ENCODE measurements around the gene ENC1. TPM values are rescaled to one million over a fixed set of nuclear protein-coding genes. Genes with fewer than 3 reads are reported as not detected.

ENC1 gene
- polyA plus RNA-seq, 3 donors = 6.9 to 9.9 (median 9.6) TPM

DNA sequence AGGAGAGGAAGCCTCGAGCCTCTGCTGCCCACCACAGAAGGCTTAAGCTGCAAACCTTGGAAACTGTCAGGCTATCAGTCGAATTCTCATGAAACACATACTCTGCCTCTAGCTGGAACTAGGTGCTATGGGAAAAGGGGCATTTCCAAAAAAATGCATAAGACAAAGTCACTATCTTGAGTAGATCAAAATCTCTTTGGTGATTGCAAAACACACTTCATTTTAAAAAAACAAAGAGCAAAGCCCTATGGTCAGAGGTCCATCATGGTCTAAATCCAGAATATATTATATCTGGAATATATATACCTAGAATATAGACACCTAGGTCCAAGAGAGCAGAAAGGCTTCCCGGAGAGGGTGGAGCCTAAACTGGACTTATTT lies 59.8 kb downstream of the ENC1 start:
- no peak for DNase-seq
- Mint-ChIP-seq H3K27me3 (ENCODE audit: low read depth in 3 of 3) (peaks cover 1 to 4% (median 2%) of the 10 kb centered on the region in 3 donors), H3K4me1 (peaks cover 28% of the 10 kb centered on the region), H3K4me3 (no peak overlapping the region), H3K9me3 (peaks cover 0 to 2% (median 0%) of the 10 kb centered on the region in 7 donors), H3K27ac (no peak overlapping the region), H3K36me3 (no peaks in the 10 kb centered on the region)
- Histone ChIP-seq H3K4me2 (replicated peaks; ENCODE audit: extremely low read depth, low read length, poor library complexity, severe bottlenecking) (no peak overlapping the region), H4K20me1 (ENCODE audit: insufficient read depth, low read length) (no peaks in the 10 kb centered on the region), H3K27me3 (ENCODE audit: control insufficient read depth in 2 of 2, insufficient read depth in 2 of 2, low read length in 2 of 2) (no peaks in the 10 kb centered on the region), H3K27ac (ENCODE audit: low read depth in 1 of 2, low read length in 2 of 2) (no peak overlapping the region), H3K79me2 (ENCODE audit: insufficient read depth, low read length) (no peaks in the 10 kb centered on the region), H2AFZ (ENCODE audit: insufficient read depth, low read depth, low read length, poor library complexity, severe bottlenecking) (no peak overlapping the region), H3K4me3 (replicated peaks in 1 of 3; ENCODE audit: low read depth in 2 of 3, low read length in 3 of 3) (no peak overlapping the region), H3K9me3 (replicated peaks in 1 of 2; ENCODE audit: control insufficient read depth in 1 of 2, insufficient read depth in 1 of 2, low read length in 2 of 2) (no peaks in the 10 kb centered on the region), H3K9ac (ENCODE audit: insufficient read depth, low read length, poor library complexity, severe bottlenecking) (no peak overlapping the region), H3K36me3 (replicated peaks in 1 of 2; ENCODE audit: control insufficient read depth in 1 of 2, insufficient read depth in 2 of 2, low read length in 2 of 2) (no peaks in the 10 kb centered on the region), H3K4me1 (ENCODE audit: control insufficient read depth in 1 of 2, insufficient read depth in 2 of 2, low read length in 2 of 2) (peaks cover 16 to 17% of the 10 kb centered on the region in 2 donors)
- 80% methylated on average over 1 of the region's 3 CpGs for WGBS (ENCODE audit: insufficient coverage)
- intact Hi-C loops (cut with micrococcal nuclease) = no loop called here
- TF ChIP-seq CTCF (IDR thresholded peaks at IDR 0.05) = no peak

- Mint-ChIP-seq H3K4me3 (peak overlapping the region in 1 of 2 donors; percentile 35), H3K9me3 (no peaks in the 10 kb centered on the region), H3K27me3 (ENCODE audit: low read depth in 3 of 3) (peaks cover 1 to 4% (median 2%) of the 10 kb centered on the region in 3 donors), H3K27ac (peak overlapping the region in 2 of 7 donors; percentile 21 to 76), H3K4me1 (peaks cover 24% of the 10 kb centered on the region), H3K36me3 (no peaks in the 10 kb centered on the region)
- H3K4me2 ChIP-seq (replicated peaks; ENCODE audit: extremely low read depth, low read length, poor library complexity, severe bottlenecking) = no peak overlapping the region
- 32% methylated on average over 6 of the region's 9 CpGs for WGBS (ENCODE audit: insufficient coverage)
- no peak overlapping the region for H3K4me3 ChIP-seq (replicated peaks in 1 of 3; ENCODE audit: low read depth in 2 of 3, low read length in 3 of 3)
- H4K20me1 ChIP-seq (ENCODE audit: insufficient read depth, low read length) = no peaks in the 10 kb centered on the region
- no peaks in the 10 kb centered on the region for H3K79me2 ChIP-seq (ENCODE audit: insufficient read depth, low read length)
- intact Hi-C loops (cut with micrococcal nuclease) = no loop called here
- no peaks in the 10 kb centered on the region for H3K9me3 ChIP-seq (replicated peaks in 1 of 2; ENCODE audit: control insufficient read depth in 1 of 2, insufficient read depth in 1 of 2, low read length in 2 of 2)
- no peak overlapping the region for H3K9ac ChIP-seq (ENCODE audit: insufficient read depth, low read length, poor library complexity, severe bottlenecking)
- H2AFZ ChIP-seq (ENCODE audit: insufficient read depth, low read depth, low read length, poor library complexity, severe bottlenecking) = peak overlapping the region; percentile 44
- peaks cover 16 to 17% of the 10 kb centered on the region in 2 donors for H3K4me1 ChIP-seq (ENCODE audit: control insufficient read depth in 1 of 2, insufficient read depth in 2 of 2, low read length in 2 of 2)
- DNase-seq = no peak
- H3K36me3 ChIP-seq (replicated peaks in 1 of 2; ENCODE audit: control insufficient read depth in 1 of 2, insufficient read depth in 2 of 2, low read length in 2 of 2) = no peaks in the 10 kb centered on the region
- H3K27me3 ChIP-seq (ENCODE audit: control insufficient read depth in 2 of 2, insufficient read depth in 2 of 2, low read length in 2 of 2) = no peaks in the 10 kb centered on the region
- no peak for TF ChIP-seq CTCF (IDR thresholded peaks at IDR 0.05)
- H3K27ac ChIP-seq (ENCODE audit: low read depth in 1 of 2, low read length in 2 of 2) = no peak overlapping the region
Observed at GRCh38 chr5:74579215-74579614, 61.3 kb downstream of the ENC1 start.
